ENCODE data around the gene TMEM132E. TPM values are rescaled to one million over a fixed set of nuclear protein-coding genes. Genes with fewer than 3 reads are reported as not detected.

The TMEM132E gene
- total RNA-seq, 1 experiment from 2014 or later: 0.04 TPM

DNA sequence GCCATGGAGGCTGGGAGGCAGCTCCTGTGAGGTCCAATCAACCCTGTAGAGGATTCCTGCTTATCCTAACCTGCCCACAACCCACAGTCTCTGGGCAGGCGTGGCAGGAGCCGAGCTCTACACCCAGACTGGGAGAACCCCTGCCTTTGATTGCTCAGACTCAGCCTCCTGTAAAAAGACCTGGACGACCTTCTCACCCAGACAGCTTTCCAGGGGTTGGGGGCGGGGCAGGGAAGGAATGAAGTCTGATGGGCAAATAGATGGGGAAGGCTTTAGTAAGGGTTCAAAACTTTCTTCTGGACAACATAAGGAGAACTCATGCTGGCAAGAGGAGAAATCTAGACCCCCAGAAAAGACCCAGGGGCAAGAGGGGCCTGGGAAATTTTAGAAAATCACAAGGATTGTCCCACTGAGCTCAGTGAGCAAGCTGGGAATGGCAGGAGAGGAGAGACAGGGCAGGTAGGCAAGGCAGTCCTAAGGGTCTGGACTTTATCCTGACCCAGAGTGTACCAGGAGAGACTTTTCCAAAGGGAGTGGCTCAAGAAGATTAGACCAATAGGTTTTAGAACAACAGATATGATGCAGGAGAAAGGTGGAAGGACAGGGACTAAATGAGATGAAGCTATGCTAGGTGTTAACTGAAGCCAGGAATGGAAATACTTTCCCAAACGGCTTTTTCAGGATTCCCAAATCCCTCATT is 70.8 kb downstream of the TMEM132E start:
- no peak overlapping the region for H3K27ac ChIP-seq (ENCODE audit: low read depth, low read length, poor library complexity, severe bottlenecking)
- ChIA-PET CTCF (no interaction called here), POLR2A (ENCODE audit: low non-redundant PET) (interaction anchor here (0.6 kb wide), 1 partner anchor 71 kb away, joined by 3 read pairs; no protein-coding TSS in a partner anchor)
- H3K4me1 ChIP-seq (ENCODE audit: insufficient read depth, low read length, poor library complexity, severe bottlenecking): no peaks in the 10 kb centered on the region
- H3K4me3 ChIP-seq (ENCODE audit: low read depth, low read length, poor library complexity, severe bottlenecking): no peak overlapping the region
- no peak for DNase-seq (ENCODE audit: low spot score)
- TF ChIP-seq, protein P1, sequence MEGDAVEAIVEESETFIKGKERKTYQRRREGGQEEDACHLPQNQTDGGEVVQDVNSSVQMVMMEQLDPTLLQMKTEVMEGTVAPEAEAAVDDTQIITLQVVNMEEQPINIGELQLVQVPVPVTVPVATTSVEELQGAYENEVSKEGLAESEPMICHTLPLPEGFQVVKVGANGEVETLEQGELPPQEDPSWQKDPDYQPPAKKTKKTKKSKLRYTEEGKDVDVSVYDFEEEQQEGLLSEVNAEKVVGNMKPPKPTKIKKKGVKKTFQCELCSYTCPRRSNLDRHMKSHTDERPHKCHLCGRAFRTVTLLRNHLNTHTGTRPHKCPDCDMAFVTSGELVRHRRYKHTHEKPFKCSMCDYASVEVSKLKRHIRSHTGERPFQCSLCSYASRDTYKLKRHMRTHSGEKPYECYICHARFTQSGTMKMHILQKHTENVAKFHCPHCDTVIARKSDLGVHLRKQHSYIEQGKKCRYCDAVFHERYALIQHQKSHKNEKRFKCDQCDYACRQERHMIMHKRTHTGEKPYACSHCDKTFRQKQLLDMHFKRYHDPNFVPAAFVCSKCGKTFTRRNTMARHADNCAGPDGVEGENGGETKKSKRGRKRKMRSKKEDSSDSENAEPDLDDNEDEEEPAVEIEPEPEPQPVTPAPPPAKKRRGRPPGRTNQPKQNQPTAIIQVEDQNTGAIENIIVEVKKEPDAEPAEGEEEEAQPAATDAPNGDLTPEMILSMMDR (conservative IDR thresholded peaks at IDR 0.05; ENCODE audit: low read depth, low read length): no peak
- TF ChIP-seq EZH2 (IDR thresholded peaks at IDR 0.05; ENCODE audit: borderline replicate concordance, low read depth, low read length, poor library complexity, severe bottlenecking): no peak
- no peaks in the 10 kb centered on the region for H3K9me3 ChIP-seq (ENCODE audit: low read depth, low read length, poor library complexity, severe bottlenecking)
- intact Hi-C loops (cut with micrococcal nuclease; ENCODE audit: unreplicated experiment): no loop called here
- H3K36me3 ChIP-seq (ENCODE audit: insufficient read depth, low read length, poor library complexity, severe bottlenecking): no peaks in the 10 kb centered on the region
- no TSS peak for BruUV-seq (replicated peaks)
- H3K27me3 ChIP-seq (replicated peaks; ENCODE audit: insufficient read depth, low read depth, low read length, poor library complexity): no peaks in the 10 kb centered on the region

GRCh38 chr17:34651402-34651811 is 72.0 kb downstream of the TMEM132E start:
- no peaks in the 10 kb centered on the region for H3K9me3 ChIP-seq (ENCODE audit: low read depth, low read length, poor library complexity, severe bottlenecking)
- no peaks in the 10 kb centered on the region for H3K36me3 ChIP-seq (ENCODE audit: insufficient read depth, low read length, poor library complexity, severe bottlenecking)
- TF ChIP-seq EZH2 (IDR thresholded peaks at IDR 0.05; ENCODE audit: borderline replicate concordance, low read depth, low read length, poor library complexity, severe bottlenecking): no peak
- POLR2A ChIA-PET (ENCODE audit: low non-redundant PET): no interaction called here
- DNase-seq (ENCODE audit: low spot score): no peak
- intact Hi-C loops (cut with micrococcal nuclease; ENCODE audit: unreplicated experiment): no loop called here
- no peaks in the 10 kb centered on the region for H3K27me3 ChIP-seq (replicated peaks; ENCODE audit: insufficient read depth, low read depth, low read length, poor library complexity)
- CTCF ChIA-PET: no interaction called here
- BruUV-seq (replicated peaks): no TSS peak
- H3K4me3 ChIP-seq (ENCODE audit: low read depth, low read length, poor library complexity, severe bottlenecking): no peak overlapping the region
- no peaks in the 10 kb centered on the region for H3K4me1 ChIP-seq (ENCODE audit: insufficient read depth, low read length, poor library complexity, severe bottlenecking)
- no peak overlapping the region for H3K27ac ChIP-seq (ENCODE audit: low read depth, low read length, poor library complexity, severe bottlenecking)

DNA sequence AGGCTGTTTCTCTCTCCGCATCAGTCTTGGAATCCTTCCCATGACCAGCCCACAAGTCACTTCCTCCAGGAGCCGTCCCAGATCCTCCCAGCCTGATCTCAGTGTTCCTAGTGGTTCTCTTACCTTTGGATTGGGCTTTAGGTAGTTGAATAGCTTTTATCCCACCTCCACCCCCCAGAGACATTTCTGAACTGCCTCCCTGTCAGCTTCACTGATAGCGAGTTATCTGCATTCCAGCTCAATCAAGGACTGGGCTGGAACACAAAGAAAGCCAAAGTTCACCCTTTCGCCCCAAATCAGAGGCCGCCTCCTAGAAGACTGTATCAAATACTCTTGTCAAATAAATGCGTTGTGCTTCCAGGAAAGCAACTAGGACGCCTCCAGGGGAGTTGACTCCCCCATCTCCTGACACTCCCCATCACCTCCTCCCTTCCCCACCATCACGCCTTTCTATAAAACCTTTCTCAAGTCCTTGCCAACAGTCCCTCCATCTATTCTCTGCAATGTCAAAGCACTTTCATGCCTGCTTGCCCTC is 72.7 kb downstream of the TMEM132E start:
- no peak for DNase-seq (ENCODE audit: low spot score)
- TF ChIP-seq EZH2 (IDR thresholded peaks at IDR 0.05; ENCODE audit: borderline replicate concordance, low read depth, low read length, poor library complexity, severe bottlenecking): no peak
- TF ChIP-seq, protein P1 (conservative IDR thresholded peaks at IDR 0.05; ENCODE audit: low read depth, low read length): no peak
- ChIA-PET CTCF (no interaction called here), POLR2A (ENCODE audit: low non-redundant PET) (no interaction called here)
- no peaks in the 10 kb centered on the region for H3K9me3 ChIP-seq (ENCODE audit: low read depth, low read length, poor library complexity, severe bottlenecking)
- no TSS peak for BruUV-seq (replicated peaks)
- H3K27me3 ChIP-seq (replicated peaks; ENCODE audit: insufficient read depth, low read depth, low read length, poor library complexity): no peaks in the 10 kb centered on the region
- H3K36me3 ChIP-seq (ENCODE audit: insufficient read depth, low read length, poor library complexity, severe bottlenecking): no peaks in the 10 kb centered on the region
- intact Hi-C loops (cut with micrococcal nuclease; ENCODE audit: unreplicated experiment): no loop called here
- no peak overlapping the region for H3K27ac ChIP-seq (ENCODE audit: low read depth, low read length, poor library complexity, severe bottlenecking)
- H3K4me1 ChIP-seq (ENCODE audit: insufficient read depth, low read length, poor library complexity, severe bottlenecking): no peaks in the 10 kb centered on the region
- no peak overlapping the region for H3K4me3 ChIP-seq (ENCODE audit: low read depth, low read length, poor library complexity, severe bottlenecking)

GRCh38 chr17:34653511-34653910 is 74.1 kb downstream of the TMEM132E start:
- H3K27ac ChIP-seq (ENCODE audit: low read depth, low read length, poor library complexity, severe bottlenecking): no peak overlapping the region
- no peak for DNase-seq (ENCODE audit: low spot score)
- H3K9me3 ChIP-seq (ENCODE audit: low read depth, low read length, poor library complexity, severe bottlenecking): no peaks in the 10 kb centered on the region
- H3K4me3 ChIP-seq (ENCODE audit: low read depth, low read length, poor library complexity, severe bottlenecking): no peak overlapping the region
- no peaks in the 10 kb centered on the region for H3K4me1 ChIP-seq (ENCODE audit: insufficient read depth, low read length, poor library complexity, severe bottlenecking)
- no peaks in the 10 kb centered on the region for H3K27me3 ChIP-seq (replicated peaks; ENCODE audit: insufficient read depth, low read depth, low read length, poor library complexity)
- POLR2A ChIA-PET (ENCODE audit: low non-redundant PET): no interaction called here
- CTCF ChIA-PET: no interaction called here
- TF ChIP-seq, protein P1 (conservative IDR thresholded peaks at IDR 0.05; ENCODE audit: low read depth, low read length): no peak
- TF ChIP-seq EZH2 (IDR thresholded peaks at IDR 0.05; ENCODE audit: borderline replicate concordance, low read depth, low read length, poor library complexity, severe bottlenecking): no peak
- no peaks in the 10 kb centered on the region for H3K36me3 ChIP-seq (ENCODE audit: insufficient read depth, low read length, poor library complexity, severe bottlenecking)
- no TSS peak for BruUV-seq (replicated peaks)
- intact Hi-C loops (cut with micrococcal nuclease; ENCODE audit: unreplicated experiment): no loop called here
